Spinal cord (tissue), 10 donors: ENCODE measurements around the gene MCTP2. TPM values are rescaled to one million over a fixed set of nuclear protein-coding genes. Genes with fewer than 3 reads are reported as not detected.
"Not testable (repeated sequence)": the region's sequence is repeated elsewhere in the genome, so short reads cannot be mapped to it uniquely, and the experiment has no call there.

Source experiments
- DNase-seq, 6 donors: peaks; one replicate each; pipeline versions ENCODE4 v3.0.0 to v3.0.0-alpha.2; 2013 to 2015; ENCODE audit warnings: low spot score in 6 of 6, low read depth in 4 of 6
- H3K27ac ChIP-seq: one replicate; pipeline ENCODE4 v1.5.1; 2013; ENCODE audit warnings: low read depth, low read length, control low read depth
- H3K27me3 ChIP-seq: one replicate; pipeline ENCODE4 v1.6.1; 2013; ENCODE audit warnings: low read length; ENCODE audit not compliant: control insufficient read depth, insufficient read depth
- H3K36me3 ChIP-seq: one replicate; pipeline ENCODE4 v1.6.1; 2013; ENCODE audit warnings: low read length; ENCODE audit not compliant: control insufficient read depth, insufficient read depth
- H3K4me1 ChIP-seq: one replicate; pipeline ENCODE4 v1.6.1; 2013; ENCODE audit warnings: low read length; ENCODE audit not compliant: control insufficient read depth, insufficient read depth
- H3K4me3 ChIP-seq: one replicate; pipeline ENCODE4 v1.5.1; 2013; ENCODE audit warnings: low read depth, low read length, control low read depth
- H3K9me3 ChIP-seq: one replicate; pipeline ENCODE4 v1.6.1; 2013; ENCODE audit warnings: low read length; ENCODE audit not compliant: control insufficient read depth, insufficient read depth
- WGBS: methylation state at CpG from one replicate; pipeline ENCODE4 v1.1.5; 2013; ENCODE audit warnings: missing lambda C conversion rate; ENCODE audit not compliant: insufficient coverage; 5-methylcytosine and 5-hydroxymethylcytosine counted together
- polyA plus RNA-seq, 2 donors: library from polyadenylated mRNA; unstranded; fragments of 120-200 nt; gene quantifications; one replicate each; pipeline ENCODE4 v1.2.1, GENCODE V29; 2013; ENCODE audit not compliant: insufficient read length in 2 of 2
- total RNA-seq, 2 donors: library from RNA; depleted of rRNA in 1 of 2; stranded (reverse); fragments of 120-200 nt in 1 of 2; fragments of >200 nt in 1 of 2; gene quantifications; one replicate each; pipeline versions ENCODE4 v1.2.3 to v1.2.4, GENCODE V29; 2013 to 2014
- donor health status: healthy.

The MCTP2 gene
- total and polyA plus RNA-seq, 4 donors = 0.76 to 12.4 (median 4.1) TPM

- Histone ChIP-seq H3K27me3 (no peaks in the 10 kb centered on the region), H3K27ac (no peak overlapping the region), H3K4me1 (no peaks in the 10 kb centered on the region), H3K9me3 (peaks cover 1% of the 10 kb centered on the region), H3K4me3 (no peak overlapping the region), H3K36me3 (no peaks in the 10 kb centered on the region)
- WGBS = no CpG with 5 or more reads among the region's 2 CpGs
- peak in 1 of 6 donors; percentile 43 for DNase-seq
These were observed 239.1 kb downstream of the MCTP2 start for GRCh38 chr15:94470492-94470891.

GRCh38 chr15:94476686-94477085, 245.3 kb downstream of the MCTP2 start:
- H3K4me3 ChIP-seq = no peak overlapping the region
- 50% methylated on average over 2 of the region's 5 CpGs for WGBS
- DNase-seq = no peak
- no peak overlapping the region for H3K27ac ChIP-seq
- no peaks in the 10 kb centered on the region for H3K4me1 ChIP-seq
- H3K36me3 ChIP-seq = no peaks in the 10 kb centered on the region
- peaks cover 1% of the 10 kb centered on the region for H3K9me3 ChIP-seq
- no peaks in the 10 kb centered on the region for H3K27me3 ChIP-seq

- no CpG with 5 or more reads among the region's 7 CpGs for WGBS
- no peaks in the 10 kb centered on the region for H3K4me1 ChIP-seq
- H3K9me3 ChIP-seq = no peaks in the 10 kb centered on the region
- H3K27ac ChIP-seq = no peak overlapping the region
- H3K4me3 ChIP-seq = no peak overlapping the region
- no peaks in the 10 kb centered on the region for H3K36me3 ChIP-seq
- peak in 1 of 6 donors; percentile 34 for DNase-seq
- no peaks in the 10 kb centered on the region for H3K27me3 ChIP-seq
These were observed 246.7 kb downstream of the MCTP2 start for GRCh38 chr15:94477913-94478553.

GRCh38 chr15:94478763-94479162, 247.4 kb downstream of the MCTP2 start:
- WGBS = 64% methylated on average over 5 of the region's 8 CpGs
- no peak overlapping the region for H3K4me3 ChIP-seq
- H3K36me3 ChIP-seq = no peaks in the 10 kb centered on the region

GRCh38 chr15:94480289-94480834, 249.0 kb downstream of the MCTP2 start:
- no peaks in the 10 kb centered on the region for H3K36me3 ChIP-seq
- WGBS = no CpG with 5 or more reads among the region's 4 CpGs
- peak in 1 of 6 donors; percentile 33 for DNase-seq
- H3K4me1 ChIP-seq = no peaks in the 10 kb centered on the region
- no peaks in the 10 kb centered on the region for H3K9me3 ChIP-seq
- H3K4me3 ChIP-seq = no peak overlapping the region
- no peak overlapping the region for H3K27ac ChIP-seq
- H3K27me3 ChIP-seq = no peaks in the 10 kb centered on the region

More at GRCh38 chr15:94478763-94479162, 247.4 kb downstream of the MCTP2 start:
- H3K27me3 ChIP-seq = no peaks in the 10 kb centered on the region
- H3K9me3 ChIP-seq = no peaks in the 10 kb centered on the region
- H3K4me1 ChIP-seq = no peaks in the 10 kb centered on the region
- DNase-seq = peak in 1 of 6 donors; percentile 22
- H3K27ac ChIP-seq = no peak overlapping the region

GRCh38 chr15:94485148-94485719, 253.9 kb downstream of the MCTP2 start:
- no peaks in the 10 kb centered on the region for H3K36me3 ChIP-seq
- H3K4me1 ChIP-seq = no peaks in the 10 kb centered on the region

GRCh38 chr15:94487635-94488034, 256.3 kb downstream of the MCTP2 start:
- Histone ChIP-seq H3K4me3 (no peak overlapping the region), H3K36me3 (no peaks in the 10 kb centered on the region), H3K9me3 (no peaks in the 10 kb centered on the region), H3K27me3 (no peaks in the 10 kb centered on the region), H3K27ac (no peak overlapping the region), H3K4me1 (no peaks in the 10 kb centered on the region)
- WGBS = 91% methylated on average over 1 of the region's 1 CpG
- DNase-seq = no peak

More at GRCh38 chr15:94485148-94485719, 253.9 kb downstream of the MCTP2 start:
- no peaks in the 10 kb centered on the region for H3K9me3 ChIP-seq
- no peak for DNase-seq
- 95% methylated on average over 3 of the region's 3 CpGs for WGBS
- H3K27me3 ChIP-seq = no peaks in the 10 kb centered on the region
- H3K27ac ChIP-seq = no peak overlapping the region
- H3K4me3 ChIP-seq = no peak overlapping the region

GRCh38 chr15:94493176-94493575, 261.8 kb downstream of the MCTP2 start:
- no peak overlapping the region for H3K4me3 ChIP-seq
- no peaks in the 10 kb centered on the region for H3K4me1 ChIP-seq
- no peaks in the 10 kb centered on the region for H3K36me3 ChIP-seq
- no peak for DNase-seq
- H3K9me3 ChIP-seq = no peaks in the 10 kb centered on the region
- H3K27ac ChIP-seq = no peak overlapping the region
- no peaks in the 10 kb centered on the region for H3K27me3 ChIP-seq
- no CpG with 5 or more reads among the region's 3 CpGs for WGBS

- H3K27me3 ChIP-seq, H3K4me3 ChIP-seq, DNase-seq, H3K9me3 ChIP-seq, H3K27ac ChIP-seq, H3K36me3 ChIP-seq, H3K4me1 ChIP-seq: not testable (repeated sequence)
- WGBS = no CpG with 5 or more reads among the region's 1 CpG
These were observed 262.2 kb downstream of the MCTP2 start for GRCh38 chr15:94493586-94493985.

GRCh38 chr15:94494732-94495131, 263.4 kb downstream of the MCTP2 start:
- DNase-seq = no peak
- no peaks in the 10 kb centered on the region for H3K9me3 ChIP-seq
- no peaks in the 10 kb centered on the region for H3K4me1 ChIP-seq
- no peak overlapping the region for H3K4me3 ChIP-seq
- no peaks in the 10 kb centered on the region for H3K27me3 ChIP-seq
- H3K36me3 ChIP-seq = no peaks in the 10 kb centered on the region
- no peak overlapping the region for H3K27ac ChIP-seq
- no CpG with 5 or more reads among the region's 4 CpGs for WGBS
